Putamen (tissue), 1 donor: ENCODE results near the gene OS9.

Source experiments
- DNase-seq: peaks from one replicate; pipeline ENCODE4 v3.0.0-alpha.2; 2016; ENCODE audit warnings: low spot score

The OS9 gene

GRCh38 chr12:57769594-57769993 lies 75.7 kb downstream of the OS9 start:
- no peak for DNase-seq

- no peak for DNase-seq
Measured at GRCh38 chr12:57770734-57771133, 76.8 kb downstream of the OS9 start.
